ENCODE data around the gene GBGT1. TPM values are rescaled to one million over a fixed set of nuclear protein-coding genes. Genes with fewer than 3 reads are reported as not detected.

Gene GBGT1
- total and polyA plus RNA-seq, 2 of the 4 experiments (the other 2 are of a cell fraction) = 1.8 to 3.2 TPM

GRCh38 chr9:133107961-133108793 lies 55.5 kb downstream of the GBGT1 start (continued):
- no peak for TF ChIP-seq MAZ (IDR thresholded peaks at IDR 0.05; ENCODE audit: borderline replicate concordance, low read depth, low read length)

DNA sequence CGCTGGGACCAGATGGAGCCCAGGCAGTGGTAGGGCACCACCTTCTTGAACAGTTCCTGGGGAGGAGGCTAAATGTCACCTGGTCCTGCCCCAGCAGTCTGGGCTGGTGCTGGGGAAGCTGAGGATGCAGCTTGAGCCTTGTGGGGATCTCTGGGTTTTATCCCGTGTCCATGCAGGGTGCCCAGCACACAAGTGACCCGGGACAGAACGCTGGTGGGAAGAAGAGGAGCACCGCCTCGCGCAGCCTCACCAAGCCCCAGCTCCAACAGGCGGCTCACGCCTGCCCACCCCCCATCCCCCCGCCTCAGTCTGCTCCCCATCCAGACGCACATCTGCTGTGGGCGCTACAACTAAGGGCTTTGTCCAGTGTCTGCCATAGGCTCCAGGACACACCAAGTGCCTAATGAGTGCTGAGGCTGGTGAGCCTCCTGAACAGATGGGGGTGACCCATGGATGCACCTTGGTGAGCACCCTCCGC lies 56.4 kb downstream of the GBGT1 start:
- H2BK15ac ChIP-seq (ENCODE audit: low read depth, low read length) = no peak overlapping the region
- WGBS, 2 experiments (ENCODE audit: extremely low coverage in 2 of 2, insufficient read length in 1 of 2) = 92% methylated on average over 4 of the region's 13 CpGs; no CpG with 5 or more reads in 1 of the 2 experiments
- no peaks in the 10 kb centered on the region for H3K9me3 ChIP-seq (ENCODE audit: control insufficient read depth, insufficient read depth, low read length)
- no peaks in the 10 kb centered on the region for H3K27me3 ChIP-seq (ENCODE audit: control insufficient read depth, insufficient read depth, low read length)
- no peak overlapping the region for H3K9ac ChIP-seq (ENCODE audit: low read depth, low read length)
- no peak overlapping the region for H4K8ac ChIP-seq (ENCODE audit: low read depth in 2 of 2, low read length in 2 of 2)
- H3K4me3 ChIP-seq (ENCODE audit: insufficient read depth, low read depth, low read length) = no peak overlapping the region
- ChIA-PET POLR2A (ENCODE audit: unreplicated experiment) (no interaction called here), CTCF (interaction anchor here (3.6 kb wide), 1 partner anchor 37 kb away, joined by 16 read pairs; no protein-coding TSS in a partner anchor)
- H3K4ac ChIP-seq (ENCODE audit: low read depth, low read length) = no peak overlapping the region
- no peak overlapping the region for H3K14ac ChIP-seq (replicated peaks; ENCODE audit: low read depth, low read length)
- H2AK9ac ChIP-seq (replicated peaks; ENCODE audit: low read depth, low read length, poor library complexity) = no peak overlapping the region
- H2BK120ac ChIP-seq (ENCODE audit: low read depth, low read length) = no peak overlapping the region
- peaks cover 0 to 7% of the 10 kb centered on the region in 2 experiments; a peak in 2 of 4 replicates for H3K79me1 ChIP-seq (ENCODE audit: low read depth in 1 of 2, low read length in 2 of 2)
- H3K27ac ChIP-seq (ENCODE audit: insufficient read depth, low read length) = no peak overlapping the region
- no peak overlapping the region for H2AFZ ChIP-seq (replicated peaks; ENCODE audit: low read length, poor library complexity)
- H3K4me2 ChIP-seq (ENCODE audit: low read depth, low read length) = no peak overlapping the region
- H3K56ac ChIP-seq (ENCODE audit: extremely low read depth, insufficient read depth, low read length) = no peak overlapping the region
- H2AK5ac ChIP-seq (ENCODE audit: low read depth, low read length) = no peak overlapping the region
- dilution Hi-C loops (cut with HindIII; ENCODE audit: low sequenced_read_pairs, unreplicated experiment) (no loop called here), intact Hi-C loops (cut with micrococcal nuclease) (no loop called here), in situ Hi-C loops (cut with MboI; ENCODE audit: low sequenced_read_pairs) (loop anchor here (5.0 kb wide), 1 partner anchor 40 kb away; no protein-coding TSS in a partner anchor)
- H3K9me1 ChIP-seq (ENCODE audit: insufficient read depth, low read length) = no peaks in the 10 kb centered on the region
- no peak overlapping the region for H3K23ac ChIP-seq (ENCODE audit: low read depth, low read length)
- no peak overlapping the region for H2BK5ac ChIP-seq (ENCODE audit: low read depth, low read length, poor library complexity, severe bottlenecking)
- no TSS peak for BruUV-seq (replicated peaks)
- H3K18ac ChIP-seq (ENCODE audit: low read depth, low read length) = no peak overlapping the region
- DNase-seq (no peak), ATAC-seq (ENCODE audit: low read depth) (no peak)
- no peak overlapping the region for H4K91ac ChIP-seq (ENCODE audit: insufficient read depth, low read depth, low read length)
- TF ChIP-seq, protein P1, sequence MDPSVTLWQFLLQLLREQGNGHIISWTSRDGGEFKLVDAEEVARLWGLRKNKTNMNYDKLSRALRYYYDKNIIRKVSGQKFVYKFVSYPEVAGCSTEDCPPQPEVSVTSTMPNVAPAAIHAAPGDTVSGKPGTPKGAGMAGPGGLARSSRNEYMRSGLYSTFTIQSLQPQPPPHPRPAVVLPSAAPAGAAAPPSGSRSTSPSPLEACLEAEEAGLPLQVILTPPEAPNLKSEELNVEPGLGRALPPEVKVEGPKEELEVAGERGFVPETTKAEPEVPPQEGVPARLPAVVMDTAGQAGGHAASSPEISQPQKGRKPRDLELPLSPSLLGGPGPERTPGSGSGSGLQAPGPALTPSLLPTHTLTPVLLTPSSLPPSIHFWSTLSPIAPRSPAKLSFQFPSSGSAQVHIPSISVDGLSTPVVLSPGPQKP (IDR thresholded peaks at IDR 0.05; ENCODE audit: borderline replicate concordance, low read depth, low read length) = no peak
- TF ChIP-seq NFE2L2 (IDR thresholded peaks at IDR 0.05; ENCODE audit: low read depth, low read length) (no peak), POLR2A (IDR thresholded peaks at IDR 0.05; ENCODE audit: low read depth, low read length) (no peak), CEBPB (IDR thresholded peaks at IDR 0.05; ENCODE audit: low read depth, low read length) (no peak), CHD1 (IDR thresholded peaks at IDR 0.05; ENCODE audit: low read depth, low read length) (no peak), RFX5 (IDR thresholded peaks at IDR 0.05; ENCODE audit: low read depth, low read length) (no peak), RAD21 (IDR thresholded peaks at IDR 0.05; ENCODE audit: low read length) (no peak), MAZ (IDR thresholded peaks at IDR 0.05; ENCODE audit: borderline replicate concordance, low read depth, low read length) (no peak), RCOR1 (IDR thresholded peaks at IDR 0.05; ENCODE audit: insufficient replicate concordance, low read length) (no peak), FOS (IDR thresholded peaks at IDR 0.05; ENCODE audit: low read depth, low read length) (no peak), MAFK (IDR thresholded peaks at IDR 0.05; ENCODE audit: low read depth, low read length) (no peak), CTCF (conservative IDR thresholded peaks at IDR 0.05; ENCODE audit: low read depth, low read length) (no peak), SMC3 (IDR thresholded peaks at IDR 0.05; ENCODE audit: low read depth, low read length) (no peak)
- no peak overlapping the region for H2BK20ac ChIP-seq (ENCODE audit: low read depth, low read length)
- peaks cover 55% of the 10 kb centered on the region for H3K36me3 ChIP-seq (ENCODE audit: control insufficient read depth, insufficient read depth, low read length)
- no peaks in the 10 kb centered on the region for H3K4me1 ChIP-seq (ENCODE audit: control insufficient read depth, insufficient read depth, low read length)
- H4K20me1 ChIP-seq (ENCODE audit: insufficient read depth, low read length) = peaks cover 22% of the 10 kb centered on the region
- H4K5ac ChIP-seq (ENCODE audit: low read depth, low read length) = no peak overlapping the region
